ENCODE results near the gene RAD51B.

DNA sequence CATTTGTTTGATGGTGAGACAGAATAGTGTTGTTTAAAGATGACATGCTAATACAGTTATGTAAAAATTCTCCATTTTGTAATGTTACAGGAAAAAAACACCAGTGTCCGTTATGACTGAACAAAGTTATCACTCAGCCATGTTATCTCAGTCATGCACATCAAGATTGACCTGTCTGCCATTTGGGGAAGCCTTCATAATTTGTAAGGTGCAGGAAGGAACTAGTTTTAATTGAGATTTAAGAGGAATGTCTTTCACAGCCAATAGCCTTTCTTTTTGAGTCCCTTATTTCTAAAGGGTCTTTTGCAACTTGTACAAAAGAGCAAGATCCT is 432.2 kb downstream of the RAD51B start:
- no peak for TF ChIP-seq POLR2A (IDR thresholded peaks at IDR 0.05)
- TF ChIP-seq CTCF (IDR thresholded peaks at IDR 0.05), result no peak
- TF ChIP-seq EP300 (IDR thresholded peaks at IDR 0.05), result no peak

Data from ovary (tissue), 3 donors.